GM18502 (cell line): Measurements from ENCODE around the gene MYO3A.

Source experiments
- ATAC-seq: cut with Tn5 transposase; IDR thresholded peaks from one replicate; pipeline ENCODE4 v1.9.1; 2021; ENCODE audit warnings: mild to moderate bottlenecking; ENCODE audit not compliant: unreplicated experiment, poor library complexity

Gene MYO3A

GRCh38 chr10:26251925-26252324 lies 317.9 kb downstream of the MYO3A start:
- no peak for ATAC-seq

GRCh38 chr10:26254616-26255015 lies 320.6 kb downstream of the MYO3A start:
- ATAC-seq, result no peak

GRCh38 chr10:26259341-26259740 lies 325.3 kb downstream of the MYO3A start:
- no peak for ATAC-seq
